Activated CD4-positive, alpha-beta T cell treated with anti-CD3 and anti-CD28 coated beads, Interleukin-2, amount 50 U/mL, for 48 hours (primary cell): ENCODE measurements around the gene ST8SIA2.

Experiments used
- DNase-seq, 2 experiments: peaks; one replicate each; pipeline ENCODE4 v3.0.0-alpha.2; 2020

ST8SIA2 gene

GRCh38 chr15:92499731-92500530, 106.2 kb downstream of the ST8SIA2 start:
- no peak for DNase-seq

GRCh38 chr15:92502336-92502735, 108.7 kb downstream of the ST8SIA2 start:
- no peak for DNase-seq

GRCh38 chr15:92502930-92503857, 109.5 kb downstream of the ST8SIA2 start:
- DNase-seq, result no peak

- DNase-seq, result no peak
Measured at GRCh38 chr15:92503889-92504288, 110.2 kb downstream of the ST8SIA2 start.

- no peak for DNase-seq
Measured at GRCh38 chr15:92505611-92506010, 111.9 kb downstream of the ST8SIA2 start.

- no peak for DNase-seq
Measured at GRCh38 chr15:92506506-92506905, 112.8 kb downstream of the ST8SIA2 start.

- DNase-seq, result no peak
Measured at GRCh38 chr15:92510163-92510882, 116.6 kb downstream of the ST8SIA2 start.
